ENCODE measurements around the gene NAE1. TPM values are rescaled to one million over a fixed set of nuclear protein-coding genes. Genes with fewer than 3 reads are reported as not detected.

NAE1 gene
- total RNA-seq, 1 donor from 2014 or later: 77.3 TPM

GRCh38 chr16:66754819-66755218, 76.0 kb downstream of the NAE1 start:
- no peaks in the 10 kb centered on the region for H3K27me3 ChIP-seq (ENCODE audit: control insufficient read depth, insufficient read depth, low read length)
- no peak overlapping the region for H3K4me3 ChIP-seq (ENCODE audit: low read depth, low read length)
- no peaks in the 10 kb centered on the region for H3K36me3 ChIP-seq (ENCODE audit: control insufficient read depth, insufficient read depth, low read length)
- DNase-seq (ENCODE audit: low read depth): no peak
- TF ChIP-seq, protein P1, sequence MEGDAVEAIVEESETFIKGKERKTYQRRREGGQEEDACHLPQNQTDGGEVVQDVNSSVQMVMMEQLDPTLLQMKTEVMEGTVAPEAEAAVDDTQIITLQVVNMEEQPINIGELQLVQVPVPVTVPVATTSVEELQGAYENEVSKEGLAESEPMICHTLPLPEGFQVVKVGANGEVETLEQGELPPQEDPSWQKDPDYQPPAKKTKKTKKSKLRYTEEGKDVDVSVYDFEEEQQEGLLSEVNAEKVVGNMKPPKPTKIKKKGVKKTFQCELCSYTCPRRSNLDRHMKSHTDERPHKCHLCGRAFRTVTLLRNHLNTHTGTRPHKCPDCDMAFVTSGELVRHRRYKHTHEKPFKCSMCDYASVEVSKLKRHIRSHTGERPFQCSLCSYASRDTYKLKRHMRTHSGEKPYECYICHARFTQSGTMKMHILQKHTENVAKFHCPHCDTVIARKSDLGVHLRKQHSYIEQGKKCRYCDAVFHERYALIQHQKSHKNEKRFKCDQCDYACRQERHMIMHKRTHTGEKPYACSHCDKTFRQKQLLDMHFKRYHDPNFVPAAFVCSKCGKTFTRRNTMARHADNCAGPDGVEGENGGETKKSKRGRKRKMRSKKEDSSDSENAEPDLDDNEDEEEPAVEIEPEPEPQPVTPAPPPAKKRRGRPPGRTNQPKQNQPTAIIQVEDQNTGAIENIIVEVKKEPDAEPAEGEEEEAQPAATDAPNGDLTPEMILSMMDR (IDR thresholded peaks at IDR 0.05; ENCODE audit: insufficient read depth, low read length, poor library complexity, severe bottlenecking): no peak

GRCh38 chr16:66754211-66754610, 76.6 kb downstream of the NAE1 start:
- no peak overlapping the region for H3K4me3 ChIP-seq (ENCODE audit: low read depth, low read length)
- no peaks in the 10 kb centered on the region for H3K36me3 ChIP-seq (ENCODE audit: control insufficient read depth, insufficient read depth, low read length)
- H3K27me3 ChIP-seq (ENCODE audit: control insufficient read depth, insufficient read depth, low read length): no peaks in the 10 kb centered on the region
- DNase-seq (ENCODE audit: low read depth): no peak
- TF ChIP-seq, protein P1 (IDR thresholded peaks at IDR 0.05; ENCODE audit: insufficient read depth, low read length, poor library complexity, severe bottlenecking): no peak

GRCh38 chr16:66752958-66753357, 77.8 kb downstream of the NAE1 start:
- TF ChIP-seq, protein P1 (IDR thresholded peaks at IDR 0.05; ENCODE audit: insufficient read depth, low read length, poor library complexity, severe bottlenecking): no peak
- no peaks in the 10 kb centered on the region for H3K27me3 ChIP-seq (ENCODE audit: control insufficient read depth, insufficient read depth, low read length)
- no peak for DNase-seq (ENCODE audit: low read depth)

More at GRCh38 chr16:66752958-66753357, 77.8 kb downstream of the NAE1 start:
- H3K4me3 ChIP-seq (ENCODE audit: low read depth, low read length): no peak overlapping the region
- no peaks in the 10 kb centered on the region for H3K36me3 ChIP-seq (ENCODE audit: control insufficient read depth, insufficient read depth, low read length)

Other genes starting within 250 kb of the NAE1 start
- gene CMTM3, start 226.3 kb downstream of the NAE1 start, total RNA-seq: 244 and 292 TPM in 2 replicates
- gene CMTM4, start 134.2 kb downstream of the NAE1 start, total RNA-seq: 74.3 and 75.2 TPM in 2 replicates
- gene DYNC1LI2, start 79.4 kb downstream of the NAE1 start, total RNA-seq: 109 and 126 TPM in 2 replicates
- gene TERB1, start 29.4 kb downstream of the NAE1 start, total RNA-seq: 0.27 TPM in 1 of 2 replicates, not detected in the other
- not detected in 2 replicates for gene CA7, start 13.4 kb upstream of the NAE1 start, total RNA-seq
- gene PDP2, start 49.5 kb upstream of the NAE1 start, total RNA-seq: 6.9 and 11.7 TPM in 2 replicates
- gene CDH16, start 87.9 kb upstream of the NAE1 start, total RNA-seq: 0.33 and 5.0 TPM in 2 replicates
- gene RRAD, start 94.6 kb upstream of the NAE1 start, total RNA-seq: 32.9 and 36.8 TPM in 2 replicates
- gene CIAO2B, start 103.4 kb upstream of the NAE1 start, total RNA-seq: 156 and 164 TPM in 2 replicates
- 44.4 and 48.0 TPM in 2 replicates for gene CES2, start 104.5 kb upstream of the NAE1 start, total RNA-seq
- 0.07 TPM in 1 of 2 replicates, not detected in the other for gene CES3, start 130.3 kb upstream of the NAE1 start, total RNA-seq
- 1.3 and 2.3 TPM in 2 replicates for gene CES4A, start 157.6 kb upstream of the NAE1 start, total RNA-seq
- 57.4 and 64.5 TPM in 2 replicates for gene CBFB, start 198.2 kb upstream of the NAE1 start, total RNA-seq